Left kidney (tissue), 2 donors: ENCODE data around the gene YAP1. TPM values are rescaled to one million over a fixed set of nuclear protein-coding genes. Genes with fewer than 3 reads are reported as not detected.

Experiments
- DNase-seq: peaks from one replicate; pipeline ENCODE4 v3.0.0-alpha.2; 2013
- polyA plus RNA-seq: library from polyadenylated mRNA; unstranded; fragments of 120-200 nt; gene quantifications from one replicate; pipeline ENCODE4 v1.2.1, GENCODE V29; 2013; ENCODE audit not compliant: insufficient read length

Gene YAP1
- polyA plus RNA-seq, 1 donor: 221 TPM

- DNase-seq: peak; percentile 66
Measured at GRCh38 chr11:102115557-102115956, 5.3 kb downstream of the YAP1 start.

- DNase-seq: no peak
Measured at GRCh38 chr11:102116453-102117205, 6.4 kb downstream of the YAP1 start.

DNA sequence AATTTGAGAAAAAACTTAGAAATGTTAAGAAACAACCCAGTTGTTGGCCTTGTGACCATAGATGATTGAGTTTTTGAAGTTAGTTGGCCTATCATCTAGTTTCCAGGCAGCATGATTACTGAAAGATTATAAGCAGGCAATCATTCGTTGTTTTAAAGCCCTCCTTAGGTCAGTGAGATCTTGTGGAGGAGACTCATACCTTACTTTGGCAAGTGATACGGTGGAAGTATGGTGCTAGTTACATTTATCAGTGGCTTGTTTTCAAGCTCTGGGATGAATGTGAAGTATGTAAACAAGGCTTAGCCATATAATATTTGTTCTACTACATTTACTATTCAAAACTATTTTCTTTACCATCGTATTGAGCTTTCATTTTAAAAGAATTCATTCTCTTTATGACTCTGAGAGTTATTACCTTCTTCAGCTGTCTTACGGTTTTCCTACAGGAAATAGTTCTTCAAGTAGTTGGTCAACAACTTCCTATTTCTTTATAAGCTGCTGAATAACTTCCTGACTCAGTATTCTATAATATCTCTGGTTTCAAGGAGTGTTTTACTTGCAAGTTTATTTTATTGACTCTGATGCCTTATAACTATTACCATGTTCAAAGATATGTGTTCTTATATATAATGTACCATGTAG, 7.3 kb downstream of the YAP1 start:
- no peak for DNase-seq

GRCh38 chr11:102118937-102119336, 8.7 kb downstream of the YAP1 start:
- DNase-seq: no peak

- no peak for DNase-seq
Measured at GRCh38 chr11:102119997-102120396, 9.8 kb downstream of the YAP1 start.

DNA sequence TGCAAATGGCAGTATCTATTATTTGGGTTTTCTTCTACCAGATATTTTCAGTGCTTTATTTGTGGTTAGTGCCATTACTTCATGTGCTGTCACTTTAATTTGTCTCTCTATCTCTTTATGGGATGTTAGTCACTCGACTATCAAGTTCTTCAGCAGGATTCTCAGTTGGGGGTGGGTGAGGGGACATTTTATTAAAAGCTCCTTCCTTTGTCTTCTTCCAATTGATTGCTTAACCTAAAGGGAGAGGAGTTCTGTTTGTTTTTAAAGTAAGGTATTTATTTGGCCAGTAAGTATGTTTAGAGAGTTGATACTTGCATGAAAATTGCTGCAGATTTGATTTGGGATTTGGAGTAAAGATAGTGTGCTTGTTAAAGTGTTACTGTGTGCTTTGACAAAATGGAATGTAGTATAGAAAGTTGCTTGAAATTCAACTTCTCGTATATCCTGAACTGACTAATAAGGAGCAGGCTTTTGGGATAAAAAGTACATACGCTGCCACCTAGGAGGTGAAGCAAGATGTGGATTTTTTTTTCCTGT, 10.3 kb downstream of the YAP1 start:
- DNase-seq: no peak

- no peak for DNase-seq
Measured at GRCh38 chr11:102121329-102121728, 11.1 kb downstream of the YAP1 start.

- no peak for DNase-seq
Measured at GRCh38 chr11:102134597-102134996, 24.4 kb downstream of the YAP1 start.

DNA sequence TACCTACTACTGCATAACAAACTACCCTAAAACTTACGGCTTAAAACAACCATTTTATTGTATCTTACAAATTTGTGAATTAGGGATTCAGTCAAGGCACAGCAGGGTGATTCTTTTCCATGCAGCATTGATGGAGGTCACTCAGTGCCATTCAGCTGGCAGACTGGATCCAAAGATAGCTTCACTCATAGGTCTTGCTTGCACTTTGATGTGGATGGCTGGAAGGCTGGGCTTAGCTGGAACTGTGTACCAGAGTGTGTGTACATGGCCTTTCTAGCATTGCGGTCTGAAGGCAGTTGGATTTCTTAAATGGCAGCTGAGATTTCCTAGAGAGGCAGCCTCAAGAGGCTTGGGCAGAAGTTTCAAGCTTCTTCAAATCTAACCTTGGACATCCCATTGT, 25.0 kb downstream of the YAP1 start:
- DNase-seq: no peak

- no peak for DNase-seq
Measured at GRCh38 chr11:102138223-102138622, 28.0 kb downstream of the YAP1 start.

- DNase-seq: no peak
Measured at GRCh38 chr11:102138670-102139069, 28.4 kb downstream of the YAP1 start.

DNA sequence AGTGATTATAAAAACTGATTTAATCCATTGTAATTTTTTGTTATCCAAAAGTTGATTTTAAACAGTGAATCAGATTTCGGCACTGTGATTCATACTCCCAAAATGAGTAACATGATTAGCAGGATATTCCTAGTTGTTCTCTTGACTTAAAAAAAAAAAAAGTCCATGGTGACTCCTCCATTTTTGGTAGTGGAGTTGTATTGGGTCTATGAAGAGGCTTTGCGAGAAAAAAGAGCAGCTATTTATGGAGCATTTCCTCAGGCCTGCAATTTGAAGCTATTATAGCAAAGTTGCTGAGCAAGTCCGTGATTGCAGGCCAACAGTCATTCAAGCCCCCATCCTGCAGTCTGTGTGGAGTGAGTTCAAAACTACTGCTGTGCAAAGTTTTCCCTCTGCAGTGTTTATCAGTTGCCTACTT, 28.8 kb downstream of the YAP1 start:
- DNase-seq: no peak

GRCh38 chr11:102142333-102142732, 32.1 kb downstream of the YAP1 start:
- no peak for DNase-seq

DNA sequence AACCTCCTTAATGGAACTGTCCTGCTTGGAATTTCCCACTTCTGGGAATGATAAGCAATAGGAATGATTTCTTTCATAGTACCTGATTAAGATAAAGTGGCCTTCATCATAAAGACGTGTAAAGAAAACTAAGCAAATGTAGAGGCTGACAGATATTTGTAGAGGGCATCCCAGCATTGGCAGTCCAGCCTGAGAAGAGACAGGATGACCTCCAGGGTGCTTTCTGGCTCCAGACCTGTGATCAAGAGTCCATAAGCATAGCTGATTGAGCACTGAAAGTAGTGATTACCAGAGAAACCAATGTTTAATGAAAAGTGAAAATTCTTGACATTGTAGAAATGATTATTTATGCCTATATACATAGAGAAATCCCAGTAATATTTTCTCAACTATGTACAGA, 33.6 kb downstream of the YAP1 start:
- no peak for DNase-seq

DNA sequence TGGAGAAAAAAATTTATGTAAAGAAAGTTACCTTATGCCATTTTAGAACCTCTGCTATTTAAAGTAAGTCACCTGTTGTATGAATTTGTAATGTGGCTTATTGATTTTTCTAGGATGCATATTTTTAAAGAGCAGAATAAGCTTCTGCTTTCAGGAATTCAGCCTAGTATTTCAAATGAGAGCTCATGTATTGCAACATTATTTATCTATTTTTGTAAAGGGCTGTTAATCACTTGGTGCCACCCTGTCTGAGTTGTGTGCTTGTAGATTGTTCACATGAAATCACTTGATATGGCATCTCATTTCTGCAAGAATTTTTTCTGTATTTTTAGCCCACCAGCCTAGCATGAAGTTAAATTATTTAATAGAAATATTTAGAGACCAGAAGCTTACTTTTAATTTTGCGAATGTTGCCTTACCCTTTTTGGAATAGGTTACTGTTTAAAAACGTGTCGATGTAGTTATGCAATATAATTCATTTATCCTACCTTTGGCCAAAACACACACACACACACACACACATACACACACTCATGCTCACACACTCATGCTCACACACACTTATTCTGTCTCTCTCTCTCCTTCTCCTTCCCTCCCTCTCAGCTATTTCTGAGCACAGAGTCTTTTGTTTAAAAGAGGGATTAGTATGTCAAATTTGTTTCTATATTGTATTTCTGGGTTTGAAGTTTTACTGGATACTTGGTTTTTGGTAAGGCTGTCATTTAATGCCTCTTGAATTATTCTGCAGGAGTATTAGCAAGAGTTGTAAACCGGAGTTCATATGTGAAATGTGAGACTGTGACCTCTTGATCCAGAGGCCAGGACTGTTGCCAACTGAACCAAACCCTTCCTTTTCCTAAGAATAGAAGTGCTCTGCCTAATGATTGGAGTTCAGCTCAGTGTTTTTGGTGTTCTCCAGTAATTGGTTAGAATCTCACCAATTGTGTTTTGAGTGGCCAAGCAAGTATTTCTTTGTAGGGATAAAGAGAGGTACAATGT, 34.4 kb downstream of the YAP1 start:
- peak; percentile 55 for DNase-seq

DNA sequence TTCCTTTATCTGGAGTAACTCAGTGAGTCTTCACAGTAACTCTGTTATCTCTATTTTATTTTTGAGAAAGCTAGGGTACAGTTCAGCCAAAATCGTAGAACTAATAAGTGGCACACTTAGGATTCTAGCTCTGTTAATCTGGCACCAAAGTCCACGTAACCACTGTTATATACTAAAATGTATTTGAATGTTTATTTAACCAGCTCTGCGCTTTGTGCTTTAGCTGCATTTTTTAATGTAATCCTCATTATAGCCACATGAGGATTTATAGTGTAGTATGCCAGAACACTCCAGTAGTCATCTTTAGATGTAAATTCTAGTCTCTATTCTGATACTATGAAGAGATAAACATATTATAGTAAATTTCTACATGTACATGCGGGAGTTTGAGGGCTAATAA, 36.8 kb downstream of the YAP1 start:
- no peak for DNase-seq

DNA sequence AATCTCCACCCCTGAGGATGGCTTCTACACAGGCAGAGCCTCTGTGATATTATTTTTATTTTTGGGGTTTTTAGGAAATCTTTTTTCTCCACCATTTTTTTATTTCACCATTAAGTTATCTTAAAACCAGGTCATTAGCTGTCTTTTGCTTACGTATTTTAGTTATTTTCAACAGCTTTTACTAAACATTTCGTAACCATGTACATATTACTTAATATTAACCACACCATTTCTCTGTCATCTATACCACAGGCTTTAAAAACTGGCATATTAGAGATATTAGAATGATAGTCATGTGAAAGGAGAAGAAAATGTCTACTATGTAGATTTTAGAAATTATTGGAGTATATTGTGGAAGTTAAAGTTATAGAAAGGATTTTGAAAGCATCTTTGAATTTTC, 37.4 kb downstream of the YAP1 start:
- no peak for DNase-seq

GRCh38 chr11:102148059-102148458, 37.8 kb downstream of the YAP1 start:
- no peak for DNase-seq

GRCh38 chr11:102151784-102152525, 41.7 kb downstream of the YAP1 start:
- DNase-seq: no peak

GRCh38 chr11:102153082-102153481, 42.8 kb downstream of the YAP1 start:
- DNase-seq: no peak

GRCh38 chr11:102154806-102155205, 44.6 kb downstream of the YAP1 start:
- no peak for DNase-seq

DNA sequence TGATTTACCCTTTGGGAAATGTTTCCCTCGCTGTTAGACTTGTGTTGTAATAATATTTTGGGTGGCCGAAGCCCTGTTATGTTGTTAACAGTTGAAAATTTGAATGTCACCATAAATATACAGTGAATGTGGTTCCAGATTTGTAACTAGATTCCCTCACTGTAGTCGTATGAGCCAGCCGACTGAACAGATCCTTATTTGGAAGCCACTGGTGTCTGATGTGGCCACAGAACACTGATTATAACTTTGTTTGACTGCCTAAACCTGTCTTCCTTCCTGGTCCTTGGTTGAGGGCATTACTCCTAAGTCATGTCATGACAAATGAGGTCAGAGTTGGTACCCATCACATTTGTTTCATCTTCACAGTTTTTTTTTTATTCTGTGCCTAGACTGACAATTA, 45.4 kb downstream of the YAP1 start:
- no peak for DNase-seq
